Epithelial cell of esophagus (primary cell): ENCODE data around the gene WBP4.
"Not testable (repeated sequence)": the region's sequence is repeated elsewhere in the genome, so short reads cannot be mapped to it uniquely, and the experiment has no call there.

Experiments used
- DNase-seq: peaks from one replicate; pipeline ENCODE4 v3.0.0; 2010; ENCODE audit warnings: low read depth
- H3K4me3 ChIP-seq: 2 replicates; pipeline ENCODE4 v1.5.1; 2011; ENCODE audit warnings: mild to moderate bottlenecking, low read length, control low read depth
- CTCF ChIP-seq: IDR thresholded peaks from 2 replicates; pipeline ENCODE4 v1.5.1; 2011; ENCODE audit warnings: low read depth, mild to moderate bottlenecking, low read length, control low read depth, inconsistent platforms; ENCODE audit not compliant: insufficient read depth; ENCODE audit errors: missing control alignments

WBP4 gene

GRCh38 chr13:41032691-41033376 lies 28.5 kb upstream of the WBP4 start:
- TF ChIP-seq CTCF, result no peak
- no peak overlapping the region for H3K4me3 ChIP-seq
- no peak for DNase-seq

- TF ChIP-seq CTCF, result no peak
- no peak for DNase-seq
- H3K4me3 ChIP-seq, result no peak overlapping the region
These were observed 26.9 kb upstream of the WBP4 start for GRCh38 chr13:41034382-41034781.

- DNase-seq, result no peak
- no peak for TF ChIP-seq CTCF
- H3K4me3 ChIP-seq, result no peak overlapping the region
These were observed 26.4 kb upstream of the WBP4 start for GRCh38 chr13:41034881-41035280.

- H3K4me3 ChIP-seq, DNase-seq: not testable (repeated sequence)
These were observed 24.8 kb upstream of the WBP4 start for GRCh38 chr13:41036557-41036956.

GRCh38 chr13:41039746-41040145 lies 21.6 kb upstream of the WBP4 start:
- no peak for DNase-seq
- TF ChIP-seq CTCF, result no peak
- no peak overlapping the region for H3K4me3 ChIP-seq

GRCh38 chr13:41040584-41041334 lies 20.6 kb upstream of the WBP4 start:
- no peak for TF ChIP-seq CTCF
- H3K4me3 ChIP-seq, result no peak overlapping the region
- no peak for DNase-seq

- DNase-seq, result not testable (repeated sequence)
These were observed 18.9 kb upstream of the WBP4 start for GRCh38 chr13:41042419-41042818.

GRCh38 chr13:41048640-41049039 lies 12.7 kb upstream of the WBP4 start:
- no peak overlapping the region for H3K4me3 ChIP-seq
- no peak for TF ChIP-seq CTCF
- no peak for DNase-seq

More at GRCh38 chr13:41042419-41042818, 18.9 kb upstream of the WBP4 start:
- not testable (repeated sequence) for H3K4me3 ChIP-seq
